T1000 (cell line): ENCODE results near the gene TCF3.
A peak's percentile ranks its signal among the peaks of the same experiment; 100 is the strongest.
"Not testable (repeated sequence)": the region's sequence is repeated elsewhere in the genome, so short reads cannot be mapped to it uniquely, and the experiment has no call there.

Source experiments
- DNase-seq: peaks from one replicate; lab custom pipeline; 2025; ENCODE audit warnings: mixed read lengths; lab: John Stamatoyannopoulos, UW

Gene TCF3

DNA sequence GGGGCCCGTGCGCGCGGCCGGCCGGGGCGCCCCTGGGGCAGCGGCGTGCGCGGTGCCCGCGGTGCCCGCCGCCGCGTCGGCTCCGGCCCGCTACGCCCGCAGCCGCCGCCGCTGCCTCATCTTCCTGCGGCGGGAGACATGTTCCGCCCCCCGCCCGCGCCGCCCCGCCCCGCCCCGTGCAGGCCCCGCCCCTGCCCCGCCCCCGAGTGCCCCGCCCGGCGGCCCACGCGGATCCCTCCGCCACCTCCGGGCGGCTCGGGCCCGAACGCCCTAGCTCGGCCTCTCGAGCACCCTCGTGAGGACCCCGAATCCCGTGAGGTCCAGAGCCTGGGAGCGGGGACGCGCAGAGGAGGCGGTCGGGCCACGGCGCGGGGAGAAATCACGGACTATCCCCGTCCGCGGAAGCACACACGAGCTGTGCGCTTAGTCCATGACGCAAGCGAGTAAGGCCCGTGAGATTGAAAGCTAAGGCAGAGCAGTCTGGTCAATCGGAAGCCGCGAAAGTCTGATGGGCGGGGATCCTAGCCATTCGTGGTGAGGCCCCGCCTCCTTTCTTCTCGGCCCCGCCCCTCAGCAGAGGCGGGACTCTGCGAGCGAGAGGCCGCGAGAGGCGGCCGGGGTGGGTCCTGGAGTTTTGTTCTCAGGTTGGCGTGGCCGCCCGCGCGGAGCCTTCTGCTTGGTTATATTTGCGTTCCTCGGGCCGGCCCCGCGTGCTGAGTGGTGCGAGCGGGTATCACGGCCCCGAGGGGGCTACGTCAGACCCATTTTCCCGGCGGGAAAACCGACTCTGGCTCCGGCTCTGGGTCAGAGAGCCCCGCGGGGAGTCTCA lies at the start of gene TCF3:
Gene TCF3, minus strand, starts transcription at position 145 of the 829 bp plus-strand sequence. CDS start 2,367 bp downstream, outside the sequence.
- peak; percentile 99 for DNase-seq

DNA sequence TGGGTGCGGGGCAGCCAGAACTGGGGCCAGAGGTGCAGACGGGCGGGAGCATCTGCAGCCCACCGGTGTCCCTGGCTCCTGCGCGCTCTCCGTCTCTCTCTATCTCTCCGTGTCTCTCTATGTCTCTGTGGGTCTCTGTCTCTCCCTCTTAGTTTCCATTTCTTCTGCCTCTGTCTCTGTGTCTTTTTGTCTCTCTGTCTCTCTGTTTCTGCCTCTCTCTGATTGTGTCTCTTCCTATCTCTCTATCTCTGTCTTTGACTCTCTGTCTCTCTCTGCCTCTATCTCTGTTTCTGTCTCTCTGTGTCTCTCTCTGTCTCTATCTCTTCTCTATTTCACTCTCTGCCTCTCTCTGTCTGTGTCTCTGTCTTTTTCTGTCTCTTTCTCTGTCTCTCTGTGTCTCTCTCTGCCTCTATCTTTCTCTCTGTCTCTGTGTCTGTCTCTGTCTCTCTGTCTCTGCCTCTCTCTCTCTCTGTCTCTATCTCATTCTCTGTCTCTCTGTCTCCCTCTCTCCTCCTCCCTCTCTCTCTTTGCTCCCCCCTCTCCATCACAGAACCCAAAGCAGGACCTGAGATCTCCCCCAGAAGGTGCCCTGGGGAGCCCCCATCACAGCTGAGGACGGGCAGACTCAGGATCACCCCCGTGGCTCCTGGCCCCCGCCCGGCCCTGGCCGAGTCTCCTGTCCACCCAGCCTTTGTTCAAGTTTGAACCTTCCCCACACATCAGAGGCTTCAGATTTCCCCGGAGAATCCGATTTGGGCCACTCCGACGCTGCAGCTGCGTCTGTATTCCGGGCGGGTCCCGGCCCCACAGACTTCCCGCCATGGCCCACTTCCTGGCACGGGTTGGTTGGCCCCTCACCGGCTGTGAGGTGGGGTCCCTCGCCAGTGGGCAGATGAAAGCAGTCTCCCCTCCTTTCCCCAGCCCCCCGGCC lies 48.6 kb upstream of the TCF3 start:
- DNase-seq = no peak

DNA sequence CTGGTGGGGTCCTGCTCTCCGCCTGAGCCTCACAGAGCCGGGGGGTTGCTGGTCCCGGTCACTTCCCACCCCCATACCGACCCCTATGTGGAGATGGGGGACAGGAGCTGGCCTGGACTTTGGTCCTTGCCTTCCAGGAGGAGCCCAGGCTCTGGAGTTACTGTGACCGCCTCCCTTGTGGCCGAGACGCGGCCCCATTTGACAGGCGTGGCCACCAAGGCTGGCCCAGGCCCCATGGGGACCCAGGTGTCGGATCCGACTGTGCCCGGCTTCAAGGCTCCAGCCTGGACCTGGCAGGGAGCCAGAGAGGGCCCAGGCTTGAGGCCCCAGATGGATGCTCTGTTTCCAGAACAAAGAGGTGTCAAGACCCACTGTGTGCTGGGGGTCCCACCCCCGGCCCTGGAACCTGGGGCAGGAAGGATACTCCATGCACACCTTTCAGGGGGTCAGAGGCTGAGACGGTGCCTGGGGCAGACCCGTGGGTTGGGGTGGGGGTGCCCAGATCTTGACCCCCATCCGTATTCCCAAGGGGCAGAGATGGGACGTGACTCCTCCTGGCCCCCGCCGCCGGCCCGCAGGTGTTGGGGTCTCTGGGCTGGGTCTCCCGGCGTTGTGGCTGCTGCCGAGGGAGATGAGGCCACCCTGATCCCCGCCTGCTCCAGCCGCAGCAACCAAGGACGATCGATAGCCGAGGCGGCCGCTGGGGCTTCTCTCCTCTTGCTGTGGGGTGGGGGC lies 47.8 kb upstream of the TCF3 start:
- no peak for DNase-seq

DNA sequence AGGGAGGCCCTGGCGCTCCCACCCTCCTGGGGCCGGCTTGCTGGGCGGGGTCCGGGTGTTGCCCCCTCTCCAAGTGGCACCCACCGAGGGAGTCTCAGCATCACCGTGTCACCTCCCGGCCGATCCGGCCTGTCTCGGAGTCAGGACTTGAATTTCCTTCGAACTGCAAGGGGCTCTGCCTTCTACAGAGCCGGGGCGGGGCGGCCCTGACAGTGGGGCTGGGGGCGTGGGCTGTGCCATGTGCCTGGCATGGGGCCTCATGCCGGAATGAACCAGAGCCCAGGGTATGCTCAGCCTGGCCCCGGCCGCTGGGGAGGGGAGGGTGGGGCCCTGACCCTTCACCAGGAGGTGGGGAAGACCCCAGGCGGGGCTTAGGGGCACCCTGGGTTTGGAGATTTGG lies 47.0 kb upstream of the TCF3 start:
- no peak for DNase-seq

DNA sequence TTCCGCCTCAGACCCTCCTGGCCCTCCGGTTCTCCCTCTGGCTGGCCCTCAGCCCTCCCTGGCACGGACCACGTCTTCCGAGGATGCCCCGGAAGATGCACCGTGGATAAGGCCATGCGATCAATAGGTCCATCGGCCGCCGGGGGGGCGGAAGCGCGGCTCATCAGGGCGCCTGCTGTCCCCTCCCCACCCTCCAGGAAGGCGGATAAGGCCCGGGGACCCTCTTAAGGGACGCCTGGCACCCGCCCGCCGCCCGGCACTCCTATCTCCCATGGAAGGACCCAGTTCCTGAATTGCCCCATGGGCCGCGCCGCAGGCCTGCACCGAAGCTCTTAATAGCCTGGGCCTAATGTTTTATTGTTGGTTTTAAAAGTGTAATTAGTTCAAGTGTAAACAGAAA lies 46.2 kb upstream of the TCF3 start:
- no peak for DNase-seq

DNA sequence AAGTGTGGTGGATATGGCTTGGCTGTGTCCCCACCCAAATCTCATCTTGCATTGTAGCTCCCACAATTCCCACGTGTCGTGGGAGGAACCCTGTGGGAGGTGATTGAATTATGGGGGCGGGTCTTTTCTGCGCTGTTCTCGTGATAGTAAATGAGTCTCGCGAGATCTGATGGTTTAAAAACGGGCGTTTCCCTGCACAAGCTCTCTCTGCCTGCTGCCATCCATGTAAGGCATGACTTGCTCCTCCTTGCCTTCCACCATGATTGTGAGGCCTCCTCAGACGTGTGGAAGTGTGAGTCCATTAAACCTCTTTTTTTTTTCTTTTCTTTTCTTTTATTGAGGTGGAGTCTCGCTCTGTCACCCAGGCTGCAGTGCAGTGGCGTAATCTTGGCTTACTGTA lies 43.1 kb upstream of the TCF3 start:
- not testable (repeated sequence) for DNase-seq

DNA sequence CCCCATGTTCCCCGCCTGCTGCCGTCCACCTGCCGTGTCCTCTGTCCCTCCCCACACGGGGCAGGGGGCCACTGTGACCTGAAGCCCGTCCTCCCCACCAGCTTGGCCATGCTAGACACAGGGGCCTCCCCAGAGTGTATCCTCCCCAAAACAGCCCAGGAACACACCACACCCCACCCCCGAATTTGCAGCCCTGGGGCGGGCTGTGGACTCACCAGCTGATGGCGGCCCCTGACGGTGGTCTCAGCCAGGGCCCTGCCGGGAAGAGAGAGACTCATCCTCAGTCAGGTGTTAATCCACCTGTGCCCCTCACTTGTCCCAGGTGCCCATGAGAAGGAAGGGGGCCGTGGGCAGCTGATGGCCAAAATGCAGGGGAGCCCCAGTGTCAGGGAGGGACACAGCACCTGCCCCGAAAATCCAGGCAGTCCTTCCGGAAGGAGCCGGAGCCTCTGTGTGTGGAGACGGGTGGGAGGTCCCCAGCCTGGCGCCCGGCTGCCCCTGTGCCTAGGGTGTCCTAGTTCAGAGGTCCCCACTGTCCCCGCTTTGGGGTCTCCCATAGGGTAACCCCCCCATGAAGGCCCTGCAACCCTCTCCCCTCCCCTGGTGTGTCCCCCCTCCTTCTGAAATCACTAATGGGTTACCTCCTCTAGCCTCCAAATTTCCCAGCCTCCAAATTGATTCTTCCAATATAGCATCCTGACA lies 39.3 kb upstream of the TCF3 start:
- DNase-seq = no peak

DNA sequence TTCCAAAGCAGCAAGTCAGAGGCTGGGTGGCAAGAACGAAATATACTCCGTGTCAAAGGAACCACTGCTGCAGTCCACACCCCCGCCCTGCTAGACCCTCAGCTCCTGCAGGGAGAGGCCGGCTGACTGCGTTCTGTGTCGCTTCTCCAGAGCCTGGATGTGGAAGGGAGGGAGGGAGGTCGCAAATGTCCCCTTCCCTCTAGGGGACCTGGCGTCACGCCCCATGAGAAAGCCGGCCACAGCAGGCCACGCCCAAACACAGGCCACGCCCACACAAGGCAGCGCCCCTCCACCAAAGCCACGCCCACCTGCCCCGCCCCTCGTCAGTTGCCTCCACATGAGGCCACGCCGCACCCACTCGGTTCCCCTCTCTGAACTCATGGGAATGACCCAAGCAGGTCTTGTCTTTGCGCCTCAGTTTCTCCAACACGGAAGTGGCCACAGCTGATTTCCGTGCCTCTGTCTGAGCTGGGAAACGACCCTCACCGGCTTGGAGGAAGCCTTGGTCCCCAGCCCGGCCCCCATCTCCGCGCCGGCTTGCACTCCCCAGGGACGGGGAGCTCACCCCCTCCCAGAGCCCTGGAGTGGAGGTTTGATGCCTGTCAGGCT lies 38.4 kb upstream of the TCF3 start:
- DNase-seq = no peak

DNA sequence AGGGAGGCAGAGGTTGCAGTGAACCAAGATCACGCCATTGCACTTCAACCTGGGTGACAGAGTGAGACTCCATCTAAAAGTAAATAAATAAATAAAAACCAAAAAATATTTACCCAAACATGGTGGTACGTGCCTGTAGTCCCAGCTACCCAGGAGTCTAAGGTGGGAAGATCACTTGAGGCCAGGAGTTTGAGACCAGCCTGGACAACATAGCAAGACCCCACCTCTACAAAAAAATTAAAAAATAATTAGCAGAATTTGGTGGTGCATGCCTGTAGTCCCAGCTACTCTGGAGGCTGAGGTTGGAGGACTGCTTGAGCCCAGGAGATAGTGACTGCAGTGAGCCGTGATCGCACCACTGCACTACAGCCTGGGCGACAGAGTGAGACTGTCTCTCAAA lies 33.4 kb upstream of the TCF3 start:
- DNase-seq = not testable (repeated sequence)

DNA sequence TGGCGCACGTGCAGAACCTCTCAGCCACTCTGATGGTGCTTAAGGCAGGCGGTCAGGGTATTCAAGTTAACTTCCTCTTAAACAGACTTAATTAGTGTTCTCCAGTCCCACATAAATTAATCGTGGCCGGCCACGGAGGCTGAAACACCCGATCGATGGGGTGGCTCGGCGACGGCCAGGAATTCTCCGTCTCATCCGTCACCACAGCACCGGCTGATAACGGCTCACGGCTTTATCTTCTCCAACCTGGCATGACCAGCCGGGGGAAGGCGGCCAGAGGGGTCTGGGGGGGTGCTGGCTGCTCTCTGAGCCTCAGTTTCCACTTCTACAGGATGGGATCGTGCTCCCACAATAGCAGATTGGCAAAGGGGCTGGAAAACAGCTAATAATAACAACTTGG lies 32.6 kb upstream of the TCF3 start:
- DNase-seq = no peak

DNA sequence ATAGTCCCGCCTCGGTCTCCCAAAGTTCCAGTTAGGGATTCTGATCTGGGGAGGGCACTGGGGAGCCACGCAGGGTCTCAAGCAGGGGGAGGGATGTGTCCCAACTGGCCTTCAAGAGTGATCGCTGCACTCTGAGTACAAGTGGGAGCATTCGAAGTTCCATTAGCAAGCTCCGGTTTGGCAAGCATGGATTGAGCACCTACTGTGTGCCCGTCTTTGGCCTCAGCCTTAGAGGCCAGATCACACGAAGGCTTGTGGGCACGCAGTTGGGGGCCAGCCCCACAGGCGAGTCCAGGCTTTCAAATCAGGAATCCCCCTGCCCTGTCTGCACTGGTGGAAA lies 32.1 kb upstream of the TCF3 start:
- no peak for DNase-seq

DNA sequence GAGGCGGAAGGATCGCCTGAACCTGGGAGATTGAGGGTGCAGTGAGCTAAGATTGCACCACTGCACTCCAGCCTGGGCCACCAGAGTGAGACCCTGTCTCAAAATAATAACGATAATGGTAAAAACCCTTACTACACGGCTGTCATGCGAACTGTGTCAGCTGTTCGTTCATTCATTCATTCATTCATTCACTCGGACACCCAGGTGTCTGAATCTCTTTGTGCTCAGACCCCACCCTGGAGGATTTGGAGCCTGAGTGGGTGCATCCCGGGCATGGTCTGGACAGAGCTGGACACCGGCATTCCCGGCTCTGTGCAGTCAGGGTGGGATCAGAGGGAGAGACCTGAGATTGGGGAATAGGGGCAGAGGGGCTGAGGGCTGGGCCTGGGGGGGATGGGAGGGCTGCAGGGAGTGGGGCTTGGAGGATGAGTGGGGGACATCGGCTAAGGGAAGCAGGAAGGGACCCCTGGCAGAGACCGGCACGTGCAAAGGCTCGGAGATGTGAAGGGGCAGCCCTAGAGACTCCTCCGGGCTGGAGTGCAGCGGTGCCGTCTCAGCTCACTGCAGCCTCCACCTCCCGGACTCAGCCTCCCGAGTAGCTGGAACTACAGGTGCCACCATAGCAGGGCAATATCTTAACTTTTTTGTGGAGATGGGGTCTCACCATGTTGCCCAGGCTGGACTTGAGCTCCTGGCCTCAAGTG lies 31.6 kb upstream of the TCF3 start:
- no peak for DNase-seq

DNA sequence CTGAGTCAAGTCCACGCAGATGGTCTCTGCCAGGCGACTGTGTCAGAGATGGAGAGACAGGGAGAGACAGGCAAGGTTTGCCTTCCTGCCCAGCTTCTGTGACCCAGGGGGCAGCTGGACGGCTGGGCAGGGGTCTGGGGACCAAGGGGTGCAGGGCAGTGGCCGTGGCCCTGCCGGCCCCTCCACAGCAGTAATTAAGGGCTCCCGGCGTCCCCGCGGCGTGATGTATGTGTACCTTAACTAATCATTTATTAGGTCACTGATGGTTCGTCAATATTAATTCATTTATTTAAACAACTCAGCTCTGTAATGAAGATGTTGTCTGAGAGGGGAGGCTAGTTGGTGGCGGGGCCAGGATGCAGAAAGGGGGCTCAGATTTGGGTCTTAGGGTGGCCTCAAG lies 28.6 kb upstream of the TCF3 start:
- no peak for DNase-seq

DNA sequence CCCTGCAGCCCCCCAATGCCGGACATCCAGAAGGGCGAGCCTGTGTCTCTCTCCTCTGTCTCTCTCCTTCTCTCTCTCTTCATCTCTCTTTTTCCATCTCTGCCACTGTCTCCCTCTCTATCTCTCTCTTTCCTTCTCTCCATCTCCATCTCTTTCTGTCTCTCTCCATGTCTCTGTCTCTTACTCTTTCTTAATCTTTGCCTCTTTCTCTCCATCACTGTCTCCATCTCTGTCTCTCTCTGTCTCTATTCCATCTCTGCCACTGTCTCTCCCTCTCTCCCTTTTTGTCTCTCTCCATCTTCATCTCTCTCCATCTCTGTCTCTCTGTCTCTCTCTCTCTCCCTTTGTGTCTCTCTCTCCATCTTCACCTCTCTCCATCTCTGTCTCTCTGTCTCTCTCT lies 25.7 kb upstream of the TCF3 start:
- no peak for DNase-seq

DNA sequence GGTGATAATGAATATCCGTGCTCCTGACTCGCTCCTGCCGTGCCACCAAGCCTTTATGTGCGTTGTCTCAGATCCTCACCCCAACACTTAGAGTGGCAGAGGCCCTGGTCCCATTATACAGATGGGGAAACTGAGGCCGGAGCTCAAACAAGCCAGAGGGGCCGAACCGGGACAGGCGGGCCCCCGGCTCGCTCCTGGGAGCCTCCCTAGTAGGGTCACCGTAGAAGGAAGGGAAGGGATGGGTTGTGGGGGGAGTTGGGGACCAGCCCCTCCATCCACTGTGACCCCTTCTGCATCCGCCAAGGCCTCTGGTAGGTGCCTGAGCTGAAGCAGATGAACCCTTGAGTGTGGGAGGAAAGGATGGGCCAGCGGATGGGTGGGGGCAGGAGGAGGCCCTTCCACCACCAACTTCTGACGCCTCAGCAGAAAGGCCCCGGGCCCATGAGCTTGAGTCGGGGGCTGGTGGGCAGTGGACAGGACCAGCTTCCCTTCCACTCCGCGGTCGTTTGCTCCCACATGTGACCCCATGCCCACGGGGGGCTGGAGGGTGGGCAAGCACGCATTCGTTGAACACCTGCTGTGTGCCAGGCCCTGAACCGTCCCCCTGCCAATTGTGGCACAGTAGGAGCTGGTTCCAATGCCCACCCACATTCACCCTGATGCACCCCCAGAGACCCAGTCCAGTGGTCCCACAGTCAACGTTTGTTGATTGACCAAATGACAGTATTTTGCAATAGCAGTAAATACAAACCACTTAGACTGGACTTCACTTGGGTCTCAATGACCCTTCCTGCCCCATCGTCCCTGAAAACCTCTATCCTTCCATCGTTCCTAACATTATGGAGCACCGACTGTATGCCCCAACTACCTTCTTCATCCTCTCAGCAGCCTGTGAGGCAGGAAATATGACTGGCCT lies 24.2 kb upstream of the TCF3 start:
- no peak for DNase-seq

DNA sequence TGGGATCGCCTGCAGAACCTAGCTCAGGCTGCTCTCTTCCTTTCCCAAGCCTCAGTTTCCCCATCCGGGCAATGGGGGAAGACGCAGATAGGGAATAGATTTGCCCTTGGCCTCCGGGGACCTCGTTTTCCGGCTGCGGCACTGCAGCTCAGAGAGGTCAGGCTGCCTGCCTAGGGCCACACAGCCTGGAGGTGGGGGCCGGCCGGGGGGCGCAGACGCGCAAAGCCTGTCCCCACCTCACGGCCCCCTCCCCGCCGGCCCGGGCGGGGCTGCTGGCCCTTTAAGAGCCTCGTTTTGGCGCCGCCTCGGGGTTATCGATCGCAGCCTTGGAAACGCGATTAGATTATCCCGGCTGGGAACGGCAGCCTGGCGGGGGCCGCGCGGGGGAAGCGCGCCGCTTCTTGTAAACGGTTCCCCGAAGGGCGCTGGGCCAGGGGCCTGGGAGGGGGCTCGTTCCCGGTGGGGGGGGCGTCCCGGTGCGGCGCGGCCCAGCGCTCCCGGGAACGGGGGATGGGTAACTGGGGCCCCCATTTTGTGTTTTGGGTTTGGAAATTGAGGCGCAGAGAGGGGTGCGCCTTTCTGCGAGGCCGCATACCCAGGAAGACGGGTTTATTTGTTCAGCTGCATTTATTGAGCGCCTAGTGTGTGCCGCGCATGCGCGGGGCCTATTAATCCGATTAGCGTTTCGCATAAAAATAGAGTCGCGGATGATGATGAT lies 23.4 kb upstream of the TCF3 start:
- no peak for DNase-seq

DNA sequence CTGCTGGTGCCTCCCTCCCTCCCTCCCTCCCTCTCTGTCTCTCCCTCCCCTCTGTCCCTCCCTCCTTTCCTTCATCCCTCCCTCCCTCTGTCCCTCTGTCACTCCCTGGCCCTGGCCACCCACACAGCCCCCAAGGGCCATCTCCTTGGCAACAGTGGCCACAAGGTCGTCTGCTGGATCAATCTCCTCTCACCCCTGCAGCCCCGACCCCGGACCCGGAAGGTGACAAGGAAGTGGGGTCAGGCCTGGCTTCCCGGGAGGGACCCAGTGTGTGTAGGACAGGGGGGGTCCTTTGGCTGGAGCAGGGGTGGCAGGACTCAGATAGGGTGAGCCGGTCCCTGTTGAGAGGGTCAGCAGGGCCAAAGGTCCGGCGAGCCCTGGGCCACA lies 21.9 kb upstream of the TCF3 start:
- no peak for DNase-seq

DNA sequence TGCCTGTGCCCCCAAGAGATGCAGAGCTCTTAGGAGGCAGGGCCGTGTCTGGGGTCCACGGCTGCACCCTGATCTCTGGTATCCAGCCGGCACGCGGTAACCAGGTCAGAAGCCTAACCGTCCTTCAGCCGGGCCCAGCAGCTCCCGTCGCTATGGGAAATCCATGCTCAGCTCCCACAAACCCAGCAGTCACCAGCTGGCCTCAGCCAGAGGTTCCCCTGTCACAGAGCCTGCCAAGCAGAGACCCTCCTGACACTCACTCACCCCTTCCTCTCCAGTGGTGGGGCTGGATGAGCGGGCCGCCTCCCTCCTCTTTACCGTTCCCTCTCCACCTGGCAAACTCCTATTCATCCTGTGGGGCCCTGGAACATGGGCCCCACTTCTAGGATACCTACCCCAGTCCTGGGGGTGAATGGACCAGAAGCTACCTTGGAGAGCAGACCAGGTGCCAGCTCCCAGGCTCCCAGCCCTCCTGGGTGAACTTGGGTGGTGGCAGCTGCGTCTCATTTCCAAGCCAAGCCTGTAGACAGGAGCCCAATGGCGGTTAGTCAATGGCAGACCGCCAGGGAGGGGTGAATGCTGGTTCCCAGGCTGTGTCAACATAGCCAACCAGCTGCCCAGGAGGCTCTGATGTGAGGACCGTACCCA lies 21.4 kb upstream of the TCF3 start:
- DNase-seq = no peak
